Calu3 (cell line): ENCODE measurements around the gene CDC42BPB. TPM values are rescaled to one million over a fixed set of nuclear protein-coding genes. Genes with fewer than 3 reads are reported as not detected.

Source experiments
- BruUV-seq: library from RNA; stranded (reverse); fragments of 400-500 nt; replicated peaks from 2 replicates; lab custom pipeline; 2021; lab: Mats Ljungman, UMichigan
- CTCF ChIA-PET: fragments of 300-600 bp; sonication (Branson Sonifier 250); formaldehyde crosslinking; loops from one replicate; lab custom pipeline; 2022; ENCODE audit warnings: antibody characterized with exemption; lab: Charles Lee
- DNase-seq: peaks from one replicate; pipeline ENCODE4 v3.0.0; 2022
- H3K27ac Mint-ChIP-seq: one replicate; pipeline ENCODE4 v1.8.0; 2022; ENCODE audit warnings: mixed read lengths; ENCODE audit not compliant: unreplicated experiment
- H3K27me3 Mint-ChIP-seq: one replicate; pipeline ENCODE4 v1.8.0; 2022; ENCODE audit warnings: mixed read lengths; ENCODE audit not compliant: unreplicated experiment
- H3K36me3 Mint-ChIP-seq: one replicate; pipeline ENCODE4 v1.8.0; 2022; ENCODE audit warnings: mild to moderate bottlenecking, moderate library complexity, mixed read lengths; ENCODE audit not compliant: insufficient read depth, unreplicated experiment
- H3K4me1 Mint-ChIP-seq: one replicate; pipeline ENCODE4 v1.8.0; 2022; ENCODE audit warnings: mild to moderate bottlenecking, low read depth, mixed read lengths; ENCODE audit not compliant: unreplicated experiment
- H3K4me3 Mint-ChIP-seq: one replicate; pipeline ENCODE4 v1.8.0; 2022; ENCODE audit warnings: mild to moderate bottlenecking, low read depth, moderate library complexity, mixed read lengths; ENCODE audit not compliant: unreplicated experiment
- H3K9me3 Mint-ChIP-seq: one replicate; pipeline ENCODE4 v1.8.0; 2022; ENCODE audit warnings: low read depth, mixed read lengths; ENCODE audit not compliant: unreplicated experiment
- CTCF ChIP-seq: fragments of 200-600 bp; IDR thresholded peaks from one replicate; pipeline ENCODE4 v1.8.0; 2022; ENCODE audit warnings: antibody characterized with exemption; ENCODE audit not compliant: unreplicated experiment
- intact Hi-C: fragments of 100-400 bp; cut with micrococcal nuclease; formaldehyde crosslinking; loops from one replicate; pipeline ENCODE4 v1.10.0; 2022; ENCODE audit not compliant: unreplicated experiment
- total RNA-seq: library from RNA; stranded (reverse); gene quantifications from 2 replicates; pipeline ENCODE4 v1.2.3, GENCODE V29; 2022

CDC42BPB gene
- total RNA-seq, 1 experiment from 2014 or later = 98.7 TPM

DNA sequence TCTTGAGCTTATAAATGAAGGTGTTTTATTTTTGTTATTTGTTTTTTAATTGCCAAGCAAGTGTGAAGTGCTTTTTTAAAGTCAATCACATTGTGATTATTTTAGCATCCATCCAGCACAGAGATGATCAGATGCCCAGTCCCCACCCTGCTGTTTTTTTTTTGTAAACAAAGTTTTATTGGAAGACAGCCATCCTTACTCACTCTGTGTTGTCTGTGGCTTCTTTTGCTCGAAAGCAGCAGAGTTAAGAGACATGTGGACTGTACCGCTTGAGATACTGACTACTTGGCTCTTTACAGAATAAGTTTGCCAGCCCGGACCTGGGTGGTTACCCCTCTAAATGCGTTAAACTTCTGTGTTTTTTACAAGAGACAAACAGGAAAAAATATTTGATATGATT lies 165.8 kb downstream of the CDC42BPB start:
- Mint-ChIP-seq H3K36me3 (no peaks in the 10 kb centered on the region), H3K27me3 (no peaks in the 10 kb centered on the region), H3K9me3 (no peaks in the 10 kb centered on the region), H3K4me1 (no peaks in the 10 kb centered on the region), H3K27ac (no peak overlapping the region), H3K4me3 (no peak overlapping the region)
- intact Hi-C loops = no loop called here
- BruUV-seq = no TSS peak
- TF ChIP-seq CTCF = no peak
- no peak for DNase-seq
- CTCF ChIA-PET = no interaction called here

- no peak for TF ChIP-seq CTCF
- Mint-ChIP-seq H3K27me3 (no peaks in the 10 kb centered on the region), H3K4me1 (no peaks in the 10 kb centered on the region), H3K27ac (no peak overlapping the region), H3K36me3 (no peaks in the 10 kb centered on the region), H3K4me3 (no peak overlapping the region), H3K9me3 (no peaks in the 10 kb centered on the region)
- DNase-seq = no peak
- intact Hi-C loops = no loop called here
- BruUV-seq = no TSS peak
- CTCF ChIA-PET = no interaction called here
These were observed 166.2 kb downstream of the CDC42BPB start for GRCh38 chr14:102891111-102891510.

DNA sequence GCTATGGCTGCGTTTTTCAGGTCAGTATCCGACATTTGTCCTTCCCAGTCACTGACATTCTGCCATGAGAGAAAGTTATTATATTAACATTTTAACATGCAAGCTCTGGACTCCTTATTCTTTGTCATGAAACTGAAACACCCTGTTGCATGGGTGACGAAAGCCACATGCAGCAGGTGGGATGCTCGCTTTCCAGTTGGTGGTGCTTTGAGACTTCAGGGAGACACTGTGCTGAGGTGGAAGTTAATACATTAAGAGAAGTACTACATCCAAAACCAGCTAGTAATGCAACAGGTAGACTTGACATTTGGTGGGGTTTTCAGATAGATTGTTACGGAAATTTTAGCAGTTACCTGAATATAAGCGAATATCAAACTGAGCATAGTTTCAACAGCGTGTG lies 167.7 kb downstream of the CDC42BPB start:
- no peak for TF ChIP-seq CTCF
- no peaks in the 10 kb centered on the region for H3K4me1 Mint-ChIP-seq
- CTCF ChIA-PET = no interaction called here
- H3K27me3 Mint-ChIP-seq = no peaks in the 10 kb centered on the region
- intact Hi-C loops = no loop called here
- no peaks in the 10 kb centered on the region for H3K9me3 Mint-ChIP-seq
- H3K27ac Mint-ChIP-seq = no peak overlapping the region
- no TSS peak for BruUV-seq
- no peaks in the 10 kb centered on the region for H3K36me3 Mint-ChIP-seq
- H3K4me3 Mint-ChIP-seq = no peak overlapping the region
- DNase-seq = no peak

DNA sequence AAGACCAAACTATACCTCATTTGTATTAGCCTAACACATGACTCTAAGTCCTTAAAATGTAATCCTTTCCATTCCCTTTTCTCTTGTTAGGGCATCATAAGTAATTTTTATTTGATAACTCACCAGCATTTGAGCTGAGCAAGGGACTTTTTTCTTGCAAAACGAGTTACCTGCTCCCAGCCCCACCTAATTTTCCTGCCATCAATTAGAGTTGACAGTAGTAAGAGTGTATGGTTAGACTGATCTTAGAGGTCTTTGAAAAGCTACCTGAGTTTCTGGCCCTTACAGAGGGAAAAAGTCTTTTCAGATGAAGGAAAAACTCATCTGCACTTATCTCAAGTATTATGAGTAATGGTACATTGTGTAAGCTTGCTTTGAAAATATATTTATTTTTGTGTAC lies 168.6 kb downstream of the CDC42BPB start:
- no TSS peak for BruUV-seq

More for the DNA sequence above, 168.6 kb downstream of the CDC42BPB start:
- no peak for DNase-seq
- H3K4me3 Mint-ChIP-seq = no peak overlapping the region
- TF ChIP-seq CTCF = no peak
- no peaks in the 10 kb centered on the region for H3K4me1 Mint-ChIP-seq
- intact Hi-C loops = no loop called here
- no peaks in the 10 kb centered on the region for H3K27me3 Mint-ChIP-seq
- CTCF ChIA-PET = no interaction called here
- H3K27ac Mint-ChIP-seq = no peak overlapping the region
- H3K36me3 Mint-ChIP-seq = no peaks in the 10 kb centered on the region
- H3K9me3 Mint-ChIP-seq = no peaks in the 10 kb centered on the region
